GM19455 (cell line): Measurements from ENCODE around the gene DCK.

Source experiments
- ATAC-seq: cut with Tn5 transposase; IDR thresholded peaks from one replicate; pipeline ENCODE4 v1.9.1; 2021; ENCODE audit not compliant: unreplicated experiment

The DCK gene

DNA sequence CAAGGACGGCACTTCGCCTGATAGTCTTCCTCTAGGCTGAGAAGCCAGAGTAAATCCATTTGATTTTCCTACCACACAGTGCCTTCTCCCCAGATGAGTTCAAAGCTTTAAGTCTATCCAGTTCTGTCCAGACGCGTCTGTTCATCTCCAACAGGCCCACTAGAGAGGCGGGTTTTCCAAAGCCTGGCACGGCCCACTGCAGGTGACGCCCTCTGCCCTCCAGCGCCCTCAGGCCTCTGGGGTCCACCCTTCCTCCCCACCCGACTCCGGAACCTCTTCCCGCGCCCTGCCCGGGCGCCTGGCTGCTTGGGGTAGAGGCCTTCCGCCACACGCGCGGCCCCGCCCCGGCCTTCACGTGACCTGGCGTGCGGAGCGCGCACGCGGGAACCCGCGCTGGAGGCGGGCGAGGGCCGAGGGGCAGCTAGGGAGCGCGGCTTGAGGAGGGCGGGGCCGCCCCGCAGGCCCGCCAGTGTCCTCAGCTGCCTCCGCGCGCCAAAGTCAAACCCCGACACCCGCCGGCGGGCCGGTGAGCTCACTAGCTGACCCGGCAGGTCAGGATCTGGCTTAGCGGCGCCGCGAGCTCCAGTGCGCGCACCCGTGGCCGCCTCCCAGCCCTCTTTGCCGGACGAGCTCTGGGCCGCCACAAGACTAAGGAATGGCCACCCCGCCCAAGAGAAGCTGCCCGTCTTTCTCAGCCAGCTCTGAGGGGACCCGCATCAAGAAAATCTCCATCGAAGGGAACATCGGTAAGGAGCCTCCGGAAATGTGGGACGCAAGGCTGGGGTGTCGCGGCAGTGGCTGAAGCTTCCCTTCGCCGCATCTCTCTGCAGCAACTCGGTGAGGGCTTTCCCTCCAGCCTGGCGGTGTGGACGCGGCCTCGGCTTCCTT is at the start of gene DCK:
Gene DCK, plus strand, starts transcription at position 469 of the 888 bp plus-strand sequence. Its CDS starts 187 bp downstream, at position 656.
- ATAC-seq, result peak; percentile 90

DNA sequence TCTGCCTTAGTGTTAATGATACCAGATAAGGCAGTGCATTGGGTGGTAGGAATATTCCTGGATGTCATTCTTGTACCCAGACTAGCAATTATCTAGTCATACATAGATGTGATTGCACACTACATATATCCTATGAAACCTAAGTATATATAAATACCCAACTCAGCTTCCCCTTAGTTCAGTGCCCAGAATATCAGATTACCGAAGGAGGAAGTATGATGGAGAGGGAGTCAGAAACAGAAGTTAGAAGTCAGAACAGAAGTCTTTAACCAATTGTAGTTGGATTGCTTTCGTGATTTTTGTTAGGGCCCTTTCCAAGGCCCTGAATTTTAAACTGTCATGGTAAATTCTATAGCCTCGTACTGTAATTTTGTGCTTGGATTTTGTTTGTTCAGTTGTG is 48.4 kb upstream of the DCK start:
- peak; percentile 47 for ATAC-seq

GRCh38 chr4:70945452-70946055 is 47.9 kb upstream of the DCK start:
- ATAC-seq, result no peak

- ATAC-seq, result no peak
Observed at GRCh38 chr4:70946939-70947338, 46.5 kb upstream of the DCK start.

DNA sequence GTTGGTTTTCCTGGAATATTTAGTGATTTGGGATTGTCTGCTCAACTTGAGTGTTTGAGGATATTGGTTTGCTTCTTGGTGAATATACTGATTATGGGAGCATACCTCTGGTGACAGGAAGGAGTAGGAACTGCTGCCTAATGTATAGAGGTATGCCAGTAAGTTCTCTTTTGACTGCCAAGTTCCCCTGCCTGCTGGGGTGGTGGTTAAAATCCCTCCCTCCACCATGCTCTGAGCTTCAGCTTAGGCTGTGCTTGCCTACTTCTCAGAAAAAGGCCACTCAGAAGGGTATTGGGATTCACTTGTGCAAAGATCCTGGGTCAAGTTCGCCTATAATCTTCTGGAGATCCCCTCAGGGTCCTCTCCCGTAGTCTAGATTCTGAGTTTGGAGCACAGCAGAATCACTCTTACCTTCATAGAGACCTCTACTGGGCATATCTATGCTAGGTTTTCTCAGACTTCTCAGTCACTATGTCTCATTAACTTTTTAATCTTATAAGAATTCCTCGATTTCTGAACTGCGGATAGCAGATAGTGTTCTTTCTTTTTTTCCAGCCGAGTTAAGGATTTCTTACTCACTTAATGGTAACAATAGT is 44.7 kb upstream of the DCK start:
- ATAC-seq, result no peak

GRCh38 chr4:70954032-70954431 is 39.4 kb upstream of the DCK start:
- ATAC-seq, result no peak

GRCh38 chr4:70956549-70957210 is 36.8 kb upstream of the DCK start:
- no peak for ATAC-seq

DNA sequence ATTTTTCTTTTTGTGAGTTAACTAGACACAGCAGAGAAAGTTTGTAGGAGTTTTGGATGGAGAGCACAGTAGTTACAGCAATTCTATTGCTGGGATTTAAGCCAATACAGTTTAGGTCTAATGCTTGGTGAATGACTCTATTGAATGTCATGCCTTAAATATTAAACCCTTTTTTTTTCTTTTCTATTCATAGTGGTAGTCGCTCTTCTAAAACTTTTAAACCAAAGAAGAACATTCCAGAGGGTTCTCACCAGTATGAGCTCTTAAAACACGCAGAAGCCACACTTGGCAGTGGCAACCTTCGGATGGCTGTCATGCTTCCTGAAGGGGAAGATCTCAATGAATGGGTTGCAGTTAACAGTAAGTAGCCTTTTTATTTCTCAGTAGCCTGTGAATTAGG is 34.8 kb upstream of the DCK start:
- no peak for ATAC-seq

DNA sequence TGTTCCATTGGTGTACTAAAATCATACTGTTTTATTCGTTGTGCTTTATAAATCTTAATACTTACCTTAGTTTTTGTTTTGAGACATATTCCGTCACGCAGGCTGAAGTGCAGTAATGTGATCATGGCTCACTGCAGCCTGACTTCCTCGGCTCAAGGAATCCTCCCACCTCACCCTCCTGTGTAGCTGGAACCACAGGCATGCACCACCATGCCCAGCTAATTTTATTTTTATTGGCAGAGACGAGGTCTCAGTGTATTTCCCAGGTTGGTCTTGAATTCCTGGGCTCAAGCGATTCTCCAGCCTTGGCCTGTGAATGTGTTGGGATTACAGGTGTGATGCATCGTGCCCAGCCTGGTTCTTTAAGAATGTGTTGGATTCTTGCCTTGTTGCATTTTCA is 24.4 kb upstream of the DCK start:
- ATAC-seq, result no peak

DNA sequence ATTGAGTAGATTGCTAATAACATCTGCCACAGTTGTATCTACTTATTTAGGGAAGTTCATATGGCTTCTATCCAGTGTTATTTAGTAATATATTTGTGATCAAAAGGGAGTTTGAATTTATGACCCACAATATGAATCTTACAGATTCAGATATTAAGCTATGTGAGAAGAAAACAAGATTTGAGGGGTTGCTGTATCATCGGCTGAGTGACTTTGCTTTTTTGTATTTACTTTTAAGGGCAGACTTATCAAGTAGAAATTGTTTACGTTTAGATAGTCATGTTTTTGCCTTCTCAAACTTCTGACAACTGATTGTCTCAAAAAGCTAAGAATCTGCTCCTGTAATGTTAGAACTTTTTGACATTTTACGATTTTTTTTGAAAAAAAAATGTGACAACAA is 17.2 kb upstream of the DCK start:
- ATAC-seq, result no peak

DNA sequence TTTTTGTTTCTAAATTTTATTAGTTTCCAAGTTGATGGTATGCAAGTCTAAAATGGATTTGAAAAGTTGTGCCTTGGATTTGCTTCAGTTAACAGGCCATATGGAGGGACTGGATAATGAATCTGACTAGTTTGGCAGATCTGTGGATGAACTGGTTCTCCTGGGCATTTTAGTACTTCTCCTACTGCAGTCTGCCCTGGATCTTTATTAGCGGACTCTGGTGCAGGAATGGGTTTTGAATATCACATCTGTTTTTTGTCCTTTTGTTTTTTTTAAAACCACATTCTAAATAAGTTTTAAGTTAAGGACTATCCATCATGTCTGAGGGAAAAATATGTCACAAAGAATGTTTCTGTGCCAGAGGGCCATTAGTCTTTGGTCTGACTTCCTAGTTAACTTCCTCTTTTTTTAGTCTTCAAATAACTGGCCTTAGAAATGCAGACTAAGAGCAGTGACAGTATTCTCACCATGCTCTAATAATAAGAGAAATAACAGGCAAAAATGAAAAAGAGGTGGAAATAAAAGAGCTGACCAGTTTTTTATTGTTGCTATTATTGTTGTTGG is 13.9 kb upstream of the DCK start:
- ATAC-seq, result no peak

GRCh38 chr4:70980196-70980595 is 13.3 kb upstream of the DCK start:
- no peak for ATAC-seq

DNA sequence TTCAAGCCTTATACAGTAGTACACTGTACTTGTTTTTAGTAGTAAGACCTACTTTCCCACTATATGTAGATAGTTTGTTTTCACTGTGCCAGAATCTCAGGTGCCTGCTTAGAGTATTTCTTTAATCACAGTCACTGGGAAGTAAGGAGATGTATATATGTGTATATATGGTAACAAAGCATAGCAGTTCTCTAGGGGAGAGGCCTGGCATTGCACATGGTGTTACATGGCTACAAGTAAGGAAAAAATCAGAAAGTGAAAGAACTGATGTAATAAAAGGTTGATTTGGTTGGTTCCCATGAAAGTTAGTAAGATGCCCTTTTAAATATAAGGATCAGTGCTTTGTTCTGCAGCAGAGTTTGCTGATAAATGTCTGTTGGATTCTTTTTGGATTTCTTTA is 9.3 kb upstream of the DCK start:
- ATAC-seq, result no peak

DNA sequence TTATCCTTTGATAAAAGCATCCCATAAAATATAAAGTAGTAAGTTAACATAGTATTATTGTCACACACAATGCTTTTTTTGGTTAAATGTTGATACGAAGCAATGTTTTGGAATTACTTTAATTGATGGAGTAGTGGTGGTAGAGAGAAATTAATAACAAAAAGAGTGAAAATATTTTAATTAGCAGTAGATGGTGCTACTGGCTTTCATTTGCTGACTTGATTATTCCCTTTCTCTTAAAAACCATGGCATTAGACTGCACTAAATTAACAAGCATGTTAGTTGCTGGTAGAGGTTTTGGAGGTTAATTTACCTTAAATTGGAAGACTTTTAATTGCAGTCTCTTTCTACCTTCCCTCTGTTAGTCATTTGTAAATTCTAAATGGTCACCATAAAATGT is 8.9 kb upstream of the DCK start:
- ATAC-seq, result no peak

DNA sequence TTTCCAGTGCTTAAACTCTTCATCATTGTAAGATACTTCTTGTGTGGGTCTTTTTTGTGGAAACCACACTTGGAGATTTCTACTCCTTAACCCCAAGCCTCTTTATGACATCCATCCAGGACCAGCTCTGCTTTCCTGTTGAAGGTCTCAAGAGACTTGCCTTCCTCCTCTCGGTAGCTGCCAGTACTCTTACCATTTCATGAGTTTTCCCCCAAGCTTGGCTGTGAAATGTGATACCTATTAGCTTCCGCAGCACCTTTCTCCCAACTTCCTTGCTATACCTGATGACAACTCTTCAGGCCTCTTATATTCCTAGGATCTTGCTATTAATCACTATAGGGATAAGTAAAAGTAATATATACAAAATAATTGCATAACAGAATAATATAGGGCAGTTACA is 1.9 kb upstream of the DCK start:
- ATAC-seq, result no peak

GRCh38 chr4:70992391-70992881 is 1.0 kb upstream of the DCK start:
- no peak for ATAC-seq

DNA sequence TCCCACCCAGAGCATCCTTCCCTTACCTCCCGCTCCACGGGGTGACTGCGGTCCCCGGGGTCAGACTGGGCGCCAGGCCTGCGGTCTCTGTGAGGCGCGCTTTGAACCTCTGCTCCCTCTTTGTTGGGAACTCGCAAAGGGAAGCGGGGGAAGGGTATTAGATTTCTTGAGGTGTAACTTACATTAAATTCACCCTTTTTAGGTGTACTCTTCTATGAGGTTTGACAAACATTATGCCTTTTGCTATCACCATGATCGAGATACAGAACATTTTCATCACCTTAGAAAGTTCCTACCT is 569 bp downstream of the DCK start:
- no peak for ATAC-seq

DNA sequence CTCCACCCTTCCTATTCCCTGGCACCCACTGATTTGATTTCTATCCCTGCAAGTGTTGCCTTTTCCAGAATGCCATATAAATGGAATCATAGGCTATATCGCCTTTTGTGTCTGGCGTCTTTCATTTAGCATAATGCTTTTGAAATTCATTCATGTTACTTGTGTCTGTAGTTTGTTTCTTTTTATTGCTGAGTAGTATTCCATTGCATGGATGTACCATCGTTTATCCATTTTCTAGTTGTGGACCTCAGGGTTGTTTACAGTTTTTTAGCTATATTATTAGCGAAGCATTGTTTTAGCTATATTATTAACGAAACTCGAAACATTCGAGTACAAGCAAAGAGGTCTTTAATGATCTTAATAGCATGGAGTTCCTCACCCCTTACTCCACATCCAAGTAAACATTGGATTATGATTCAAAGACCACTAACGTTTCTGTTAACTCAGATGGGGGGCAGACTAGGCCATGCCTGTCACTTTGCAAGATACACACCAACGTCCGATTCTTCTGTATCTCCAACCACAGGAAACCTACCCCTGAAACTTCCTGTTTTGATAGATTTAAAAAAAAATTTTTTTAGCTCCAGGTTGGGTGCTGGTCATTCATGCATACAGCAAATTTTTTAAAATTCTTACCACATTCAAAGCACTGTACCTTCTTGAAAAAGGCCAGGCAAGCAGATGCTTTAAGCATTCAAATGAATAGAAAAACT is 1.1 kb downstream of the DCK start:
- ATAC-seq, result peak; percentile 28

DNA sequence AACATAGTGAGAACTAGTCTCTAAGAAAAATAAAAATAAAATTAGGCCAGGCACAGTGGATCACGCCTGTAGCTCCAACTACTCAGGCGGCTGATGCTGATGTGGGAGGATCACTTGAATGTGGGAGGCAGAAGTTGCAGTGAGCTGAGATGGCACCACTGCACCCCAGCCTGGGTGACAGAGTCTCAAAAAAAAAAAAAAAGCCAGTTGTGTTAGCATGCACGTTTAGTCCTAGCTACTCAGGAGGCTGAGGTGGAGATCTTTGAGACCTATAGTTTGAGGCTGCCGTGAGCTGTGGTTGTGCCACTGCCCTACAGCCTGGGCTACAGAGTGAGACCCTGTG is 2.5 kb downstream of the DCK start:
- ATAC-seq, result no peak

- ATAC-seq, result no peak
Observed at GRCh38 chr4:70997036-70997435, 3.6 kb downstream of the DCK start.

GRCh38 chr4:70997546-70997945 is 4.1 kb downstream of the DCK start:
- ATAC-seq, result no peak
